Central memory CD8-positive, alpha-beta T cell (primary cell): ENCODE measurements around the gene CHD5.

ENCODE experiments used
- ATAC-seq: fragments of 150-1000 bp; cut with Tn5 transposase; replicated peaks from 2 replicates; pipeline ENCODE4 v1.10.0; 2022; ENCODE audit warnings: mild to moderate bottlenecking, moderate FRiP score, moderate number of reproducible peaks; ENCODE audit not compliant: poor library complexity, severe bottlenecking; ENCODE audit errors: extremely low read depth
- DNase-seq, 2 donors: peaks; one replicate each; pipeline ENCODE4 v3.0.0; 2021; ENCODE audit warnings: low spot score in 2 of 2
- H3K27ac Mint-ChIP-seq: one replicate; pipeline ENCODE4 v1.8.0; 2022; ENCODE audit warnings: low read depth, mild to moderate bottlenecking, moderate library complexity, mixed read lengths
- H3K27me3 Mint-ChIP-seq: one replicate; pipeline ENCODE4 v1.8.0; 2022; ENCODE audit warnings: mixed read lengths
- H3K36me3 Mint-ChIP-seq: one replicate; pipeline ENCODE4 v1.8.0; 2022; ENCODE audit warnings: mild to moderate bottlenecking, moderate library complexity, mixed read lengths; ENCODE audit not compliant: insufficient read depth
- H3K4me1 Mint-ChIP-seq: one replicate; pipeline ENCODE4 v1.8.0; 2022; ENCODE audit warnings: mixed read lengths
- H3K4me3 Mint-ChIP-seq: one replicate; pipeline ENCODE4 v1.8.0; 2022; ENCODE audit warnings: mild to moderate bottlenecking, moderate library complexity, mixed read lengths
- H3K9me3 Mint-ChIP-seq: one replicate; pipeline ENCODE4 v1.8.0; 2022; ENCODE audit warnings: mixed read lengths

The CHD5 gene

GRCh38 chr1:6097824-6098223, 82.3 kb downstream of the CHD5 start:
- Mint-ChIP-seq H3K9me3 (no peaks in the 10 kb centered on the region), H3K27ac (peak overlapping the region; percentile 83), H3K36me3 (peaks cover 18% of the 10 kb centered on the region), H3K4me1 (peaks cover 27% of the 10 kb centered on the region), H3K27me3 (no peaks in the 10 kb centered on the region), H3K4me3 (no peak overlapping the region)
- ATAC-seq (no peak), DNase-seq (no peak)

- H3K4me1 Mint-ChIP-seq: peaks cover 27% of the 10 kb centered on the region
- H3K4me3 Mint-ChIP-seq: no peak overlapping the region
- ATAC-seq (no peak), DNase-seq (no peak)
- no peaks in the 10 kb centered on the region for H3K9me3 Mint-ChIP-seq
- H3K27ac Mint-ChIP-seq: peak overlapping the region; percentile 83
- H3K36me3 Mint-ChIP-seq: peaks cover 19% of the 10 kb centered on the region
- no peaks in the 10 kb centered on the region for H3K27me3 Mint-ChIP-seq
These were observed 83.0 kb downstream of the CHD5 start for GRCh38 chr1:6097117-6097595.

GRCh38 chr1:6096243-6097116, 83.6 kb downstream of the CHD5 start:
- no peaks in the 10 kb centered on the region for H3K9me3 Mint-ChIP-seq
- no peak overlapping the region for H3K27ac Mint-ChIP-seq
- H3K4me1 Mint-ChIP-seq: peaks cover 27% of the 10 kb centered on the region
- no peaks in the 10 kb centered on the region for H3K27me3 Mint-ChIP-seq
- no peak for ATAC-seq
- H3K36me3 Mint-ChIP-seq: peaks cover 21% of the 10 kb centered on the region
- no peak overlapping the region for H3K4me3 Mint-ChIP-seq
- DNase-seq: no peak

- Mint-ChIP-seq H3K27ac (no peak overlapping the region), H3K4me3 (no peak overlapping the region), H3K27me3 (no peaks in the 10 kb centered on the region), H3K9me3 (no peaks in the 10 kb centered on the region), H3K4me1 (peaks cover 18% of the 10 kb centered on the region), H3K36me3 (peaks cover 19% of the 10 kb centered on the region)
- DNase-seq: no peak
- ATAC-seq: no peak
These were observed 84.4 kb downstream of the CHD5 start for GRCh38 chr1:6095511-6096242.

DNA sequence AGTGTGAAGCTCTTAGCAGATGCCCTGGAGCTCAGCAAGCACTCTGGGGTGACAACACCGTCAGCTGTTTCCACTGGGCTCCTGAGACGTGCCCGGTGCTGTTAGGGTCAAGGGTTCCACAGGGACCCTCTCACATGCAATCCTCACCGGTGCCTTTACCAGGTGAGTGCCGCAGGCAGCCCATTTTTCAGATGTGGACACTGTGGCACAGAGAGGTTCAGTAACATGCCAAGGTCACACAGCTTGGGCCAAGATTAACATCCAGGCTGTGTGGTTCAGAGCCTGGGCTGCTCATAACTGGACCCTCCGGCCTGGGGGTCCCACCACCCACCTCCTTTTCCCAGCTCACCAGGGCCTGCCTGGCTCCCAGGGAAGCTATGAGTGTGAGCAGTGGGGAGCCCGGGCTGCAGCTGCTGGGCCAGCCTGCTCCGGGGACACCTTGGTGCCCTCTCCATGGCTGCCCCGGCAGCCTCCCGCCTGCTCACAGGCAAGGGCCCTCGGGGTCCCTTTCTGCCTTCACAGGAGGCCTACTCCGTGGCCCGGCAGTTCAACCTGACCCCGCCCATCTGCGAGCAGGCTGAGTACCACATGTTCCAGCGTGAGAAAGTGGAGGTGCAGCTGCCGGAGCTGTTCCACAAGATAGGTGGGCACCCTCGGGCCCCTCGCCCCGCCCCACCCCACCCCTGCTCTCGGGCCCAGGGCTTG, 85.2 kb downstream of the CHD5 start:
- ATAC-seq (no peak), DNase-seq (no peak)
- H3K36me3 Mint-ChIP-seq: peaks cover 19% of the 10 kb centered on the region
- H3K4me1 Mint-ChIP-seq: peaks cover 17% of the 10 kb centered on the region
- no peak overlapping the region for H3K27ac Mint-ChIP-seq
- H3K9me3 Mint-ChIP-seq: no peaks in the 10 kb centered on the region
- no peaks in the 10 kb centered on the region for H3K27me3 Mint-ChIP-seq
- no peak overlapping the region for H3K4me3 Mint-ChIP-seq

DNA sequence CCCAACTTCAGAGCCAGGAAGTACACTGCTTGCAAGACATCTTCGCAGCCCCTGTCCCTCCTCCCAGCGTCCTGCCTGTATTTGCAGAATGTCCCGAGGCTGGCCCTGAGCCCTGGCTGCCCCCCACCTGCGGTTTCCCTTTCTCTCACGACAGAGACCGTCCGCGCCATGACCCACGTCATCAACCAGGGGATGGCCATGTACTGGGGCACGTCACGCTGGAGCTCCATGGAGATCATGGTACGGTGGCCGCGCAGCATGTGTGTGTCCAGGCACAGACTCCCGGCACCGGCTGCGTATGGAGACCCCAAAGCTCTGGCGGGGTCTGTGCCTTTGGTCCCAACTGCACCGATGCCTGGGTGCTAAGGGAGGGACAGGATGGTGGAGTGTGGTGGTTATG, 85.9 kb downstream of the CHD5 start:
- H3K36me3 Mint-ChIP-seq: peaks cover 25% of the 10 kb centered on the region
- ATAC-seq (no peak), DNase-seq (no peak)
- H3K27ac Mint-ChIP-seq: no peak overlapping the region
- H3K4me1 Mint-ChIP-seq: peaks cover 17% of the 10 kb centered on the region
- H3K9me3 Mint-ChIP-seq: no peaks in the 10 kb centered on the region
- no peak overlapping the region for H3K4me3 Mint-ChIP-seq
- H3K27me3 Mint-ChIP-seq: no peaks in the 10 kb centered on the region

- ATAC-seq (no peak), DNase-seq (no peak)
- Mint-ChIP-seq H3K9me3 (no peaks in the 10 kb centered on the region), H3K36me3 (peaks cover 26% of the 10 kb centered on the region), H3K4me1 (peaks cover 16% of the 10 kb centered on the region), H3K4me3 (no peak overlapping the region), H3K27me3 (no peaks in the 10 kb centered on the region), H3K27ac (no peak overlapping the region)
These were observed 86.5 kb downstream of the CHD5 start for GRCh38 chr1:6093611-6094010.

DNA sequence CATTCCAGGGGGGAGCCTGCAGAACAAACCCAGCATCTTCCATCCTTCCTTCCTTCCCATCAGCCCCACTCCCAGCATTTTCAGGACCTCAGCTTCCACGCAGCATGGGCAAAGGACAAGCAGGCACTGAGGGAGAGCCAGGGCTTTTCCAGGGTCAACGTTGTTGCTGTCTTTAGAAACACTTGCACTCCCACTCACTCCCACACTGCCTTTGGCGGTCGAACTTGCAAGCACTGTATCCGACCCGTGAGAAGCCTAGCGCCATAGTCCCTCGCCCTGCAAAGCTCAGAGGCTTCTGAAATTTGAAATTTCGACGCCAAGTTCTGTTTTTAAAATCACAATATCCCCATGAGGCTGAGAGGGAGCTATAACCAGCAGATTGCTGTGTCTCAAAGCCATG, 87.0 kb downstream of the CHD5 start:
- H3K27ac Mint-ChIP-seq: no peak overlapping the region
- DNase-seq (no peak), ATAC-seq (no peak)
- H3K27me3 Mint-ChIP-seq: no peaks in the 10 kb centered on the region
- peaks cover 13% of the 10 kb centered on the region for H3K4me1 Mint-ChIP-seq
- no peaks in the 10 kb centered on the region for H3K9me3 Mint-ChIP-seq
- H3K4me3 Mint-ChIP-seq: no peak overlapping the region
- H3K36me3 Mint-ChIP-seq: peaks cover 25% of the 10 kb centered on the region

- peaks cover 7% of the 10 kb centered on the region for H3K4me1 Mint-ChIP-seq
- no peaks in the 10 kb centered on the region for H3K9me3 Mint-ChIP-seq
- no peak overlapping the region for H3K4me3 Mint-ChIP-seq
- H3K36me3 Mint-ChIP-seq: peaks cover 27% of the 10 kb centered on the region
- DNase-seq (no peak), ATAC-seq (no peak)
- H3K27ac Mint-ChIP-seq: peak overlapping the region; percentile 32
- H3K27me3 Mint-ChIP-seq: no peaks in the 10 kb centered on the region
These were observed 87.9 kb downstream of the CHD5 start for GRCh38 chr1:6092211-6092610.

- Mint-ChIP-seq H3K9me3 (no peaks in the 10 kb centered on the region), H3K27ac (no peak overlapping the region), H3K4me3 (no peak overlapping the region), H3K4me1 (peaks cover 7% of the 10 kb centered on the region), H3K27me3 (no peaks in the 10 kb centered on the region), H3K36me3 (peaks cover 29% of the 10 kb centered on the region)
- no peak for DNase-seq
- ATAC-seq: no peak
These were observed 88.4 kb downstream of the CHD5 start for GRCh38 chr1:6091823-6092109.

DNA sequence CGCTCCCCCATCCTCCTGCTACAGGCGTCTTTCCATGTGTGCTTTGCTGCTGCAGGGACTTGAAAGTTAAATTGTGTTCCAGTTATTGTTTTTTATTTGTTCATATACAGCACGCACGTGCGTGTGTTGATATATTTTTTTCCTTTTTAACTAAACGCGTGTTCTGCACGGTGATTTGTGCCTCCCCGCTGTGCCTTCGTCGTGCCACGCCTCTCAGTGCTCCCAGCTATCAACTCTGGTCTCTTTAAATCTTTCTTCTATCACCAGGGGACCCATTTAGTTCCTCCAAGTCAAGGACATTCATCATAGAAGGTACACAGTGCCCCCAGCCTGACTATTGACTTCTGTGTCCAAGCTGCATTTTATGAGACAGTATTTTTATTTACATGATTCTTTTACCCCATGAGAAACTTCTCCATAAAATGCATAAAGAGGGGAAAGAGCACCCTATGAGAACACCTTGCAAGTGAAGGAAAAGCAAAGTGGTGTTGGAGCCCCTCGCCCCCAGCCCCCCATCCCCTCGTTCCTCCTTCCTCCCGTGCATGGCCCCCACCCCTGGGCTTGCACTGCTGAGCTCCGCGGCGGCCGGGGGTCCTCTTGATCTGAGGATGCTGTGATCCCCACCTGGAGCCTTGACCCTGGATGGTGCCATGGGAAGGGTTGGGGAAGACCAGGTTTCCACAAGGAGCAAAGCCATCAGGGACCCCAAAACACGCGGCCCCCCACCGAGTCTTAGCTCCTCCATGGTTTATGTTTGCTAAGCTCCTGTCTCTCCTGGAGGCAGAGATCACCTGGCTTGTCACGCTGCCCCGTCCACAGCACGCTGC, 88.9 kb downstream of the CHD5 start:
- Mint-ChIP-seq H3K4me1 (peaks cover 7% of the 10 kb centered on the region), H3K27ac (no peak overlapping the region), H3K27me3 (no peaks in the 10 kb centered on the region), H3K36me3 (peaks cover 29% of the 10 kb centered on the region), H3K4me3 (no peak overlapping the region), H3K9me3 (no peaks in the 10 kb centered on the region)
- DNase-seq: no peak
- no peak for ATAC-seq

DNA sequence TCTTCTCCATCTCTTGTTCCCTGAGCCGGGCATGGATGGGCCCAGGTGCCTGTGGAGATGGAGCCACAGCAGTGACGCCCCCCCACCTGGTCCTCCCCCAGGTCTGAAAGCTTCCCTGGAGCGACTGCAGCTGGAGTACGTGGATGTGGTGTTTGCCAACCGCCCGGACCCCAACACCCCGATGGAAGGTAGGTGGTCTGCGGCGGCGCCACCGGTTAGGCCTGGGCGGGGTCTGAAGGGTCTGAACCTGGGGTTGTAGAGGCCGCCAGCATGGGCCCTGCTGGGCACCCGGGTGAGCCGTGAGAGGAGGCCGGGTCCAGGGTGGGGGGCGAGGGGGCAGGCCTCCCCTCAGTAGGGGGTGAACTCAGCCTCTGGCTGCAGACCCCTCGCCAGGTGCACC, 89.8 kb downstream of the CHD5 start:
- Mint-ChIP-seq H3K27me3 (no peaks in the 10 kb centered on the region), H3K27ac (no peak overlapping the region), H3K9me3 (no peaks in the 10 kb centered on the region), H3K36me3 (peaks cover 32% of the 10 kb centered on the region), H3K4me1 (peaks cover 7% of the 10 kb centered on the region), H3K4me3 (no peak overlapping the region)
- ATAC-seq: no peak
- no peak for DNase-seq
